HepG2 (cell line): Measurements from ENCODE around the gene FHIT. TPM values are rescaled to one million over a fixed set of nuclear protein-coding genes. Genes with fewer than 3 reads are reported as not detected.

Experiments
- ATAC-seq: fragments of 200-7000 bp; cut with Tn5 transposase; 3 replicates; pipeline ENCODE4 v1.9.1; 2020; ENCODE audit warnings: mild to moderate bottlenecking, moderate library complexity
- BruUV-seq: library from RNA; stranded (reverse); fragments of 400-500 nt; replicated peaks from 2 replicates; lab custom pipeline; 2021; lab: Mats Ljungman, UMichigan
- CTCF ChIA-PET: fragments of 300-600 bp; formaldehyde crosslinking; extraction: SDS; loops from one replicate; lab custom pipeline; 2021; ENCODE audit warnings: low total read pairs, inconsistent platforms, low intra/inter-chr PET ratio; lab: Yijun Ruan, JAX
- POLR2A ChIA-PET: fragments of 350-600 bp; sonication (Branson Sonifier 250); formaldehyde crosslinking; loops from one replicate; lab custom pipeline; 2020; ENCODE audit warnings: antibody characterized with exemption, inconsistent platforms; lab: Yijun Ruan, JAX
- DNase-seq: peaks from one replicate; pipeline ENCODE4 v3.0.0-alpha.2; 2015; ENCODE audit warnings: low spot score
- FAIRE-seq: peaks from 3 replicates; lab custom pipeline; 2011; peaks lifted over from hg19 to GRCh38; lab: Jason Lieb, UNC
- H2AFZ ChIP-seq: one replicate; pipeline ENCODE4 v1.6.1; 2011; ENCODE audit warnings: low read length, inconsistent platforms
- H3K27ac ChIP-seq: fragments of 300-600 bp; 3 replicates; pipeline ENCODE4 v1.8.0; 2011; ENCODE audit warnings: mixed run types, mild to moderate bottlenecking, mixed read lengths, low read length, inconsistent platforms; ENCODE audit not compliant: insufficient read depth; ENCODE audit errors: extremely low read length
- H3K27me3 ChIP-seq, 2 experiments: fragments of 200-600 bp in 1 of 2; 2 replicates in 1 of 2; 3 replicates in 1 of 2; pipeline versions ENCODE4 v1.6.0 to v1.8.0; 2011; ENCODE audit warnings: low read length in 2 of 2, mild to moderate bottlenecking in 2 of 2, moderate library complexity in 2 of 2, inconsistent platforms in 1 of 2; ENCODE audit not compliant: insufficient read depth in 2 of 2, control insufficient read depth in 1 of 2
- H3K36me3 ChIP-seq, 2 experiments: fragments of 200-600 bp in 1 of 2; replicated peaks in 1 of 2; 2 replicates in 1 of 2; 3 replicates in 1 of 2; pipeline versions ENCODE4 v1.5.1 to v1.8.0; 2011; ENCODE audit warnings: low read length in 2 of 2, inconsistent platforms in 1 of 2; ENCODE audit not compliant: insufficient read depth in 2 of 2, control insufficient read depth in 1 of 2
- H3K4me1 ChIP-seq: 2 replicates; pipeline ENCODE4 v1.5.1; 2012; ENCODE audit warnings: low read length, inconsistent platforms; ENCODE audit not compliant: insufficient read depth
- H3K4me2 ChIP-seq: 2 replicates; pipeline ENCODE4 v1.6.0; 2011; ENCODE audit warnings: low read depth, low read length, inconsistent platforms
- H3K4me3 ChIP-seq, 3 experiments: fragments of 200-600 bp in 1 of 3; sonication (generic), shearing (Covaris generic) in 1 of 3; replicated peaks in 1 of 3; 2 replicates each; pipeline ENCODE4 v1.5.1; 2011 to 2016; ENCODE audit warnings: low read length in 3 of 3, inconsistent platforms in 2 of 3, low read depth in 2 of 3, mild to moderate bottlenecking in 2 of 3, control low read depth in 1 of 3, mixed read lengths in 1 of 3; ENCODE audit not compliant: insufficient read depth in 1 of 3
- H3K79me2 ChIP-seq: one replicate; pipeline ENCODE4 v1.6.1; 2011; ENCODE audit warnings: low read length, inconsistent platforms; ENCODE audit not compliant: insufficient read depth
- H3K9ac ChIP-seq: 2 replicates; pipeline ENCODE4 v1.6.0; 2011; ENCODE audit warnings: mild to moderate bottlenecking, low read depth, low read length, inconsistent platforms; ENCODE audit not compliant: insufficient read depth
- H3K9me3 ChIP-seq: 2 replicates; pipeline ENCODE4 v1.5.1; 2012; ENCODE audit warnings: mild to moderate bottlenecking, low read length
- H4K20me1 ChIP-seq: 2 replicates; pipeline ENCODE4 v1.6.0; 2011; ENCODE audit warnings: inconsistent platforms, mild to moderate bottlenecking, low read length, moderate library complexity; ENCODE audit not compliant: insufficient read depth
- DMAP1 ChIP-seq: IDR thresholded peaks from 2 replicates; pipeline ENCODE4 v1.6.1; 2016
- ETV6 ChIP-seq: sonication (generic); formaldehyde crosslinking; conservative IDR thresholded peaks from 2 replicates; pipeline ENCODE4 v1.4.0; 2020; ENCODE audit warnings: missing genetic modification reagents
- MBNL3 ChIP-seq: fragments of 250-450 bp; sonication (Bioruptor Pico); conservative IDR thresholded peaks from 2 replicates; pipeline ENCODE4 v1.8.0; 2022; ENCODE audit warnings: mild to moderate bottlenecking, inconsistent platforms
- NR0B2 ChIP-seq: sonication (generic); formaldehyde crosslinking; IDR thresholded peaks from 2 replicates; pipeline ENCODE4 v1.4.0; 2020; ENCODE audit warnings: mild to moderate bottlenecking, missing genetic modification reagents
- NR3C1 ChIP-seq: sonication (generic); formaldehyde crosslinking; IDR thresholded peaks from 2 replicates; pipeline ENCODE4 v1.4.0; 2020; ENCODE audit warnings: missing genetic modification reagents
- SATB2 ChIP-seq: sonication (generic); formaldehyde crosslinking; IDR thresholded peaks from 2 replicates; pipeline ENCODE4 v1.5.0; 2020; ENCODE audit warnings: missing genetic modification reagents
- ZNF142 ChIP-seq: sonication (generic); formaldehyde crosslinking; IDR thresholded peaks from 2 replicates; pipeline ENCODE4 v1.4.0; 2020; ENCODE audit warnings: missing genetic modification reagents
- ZNF329 ChIP-seq: sonication (generic); formaldehyde crosslinking; IDR thresholded peaks from 2 replicates; pipeline ENCODE4 v1.9.0; 2021; ENCODE audit warnings: low read depth, mild to moderate bottlenecking, missing genetic modification reagents
- ZNF407 ChIP-seq: sonication (generic); formaldehyde crosslinking; IDR thresholded peaks from one replicate; pipeline ENCODE4 v1.5.1; 2020; ENCODE audit warnings: mild to moderate bottlenecking, missing genetic modification reagents; ENCODE audit errors: not compliant biosample characterization
- ZNF792 ChIP-seq: IDR thresholded peaks from 2 replicates; pipeline ENCODE4 v1.6.1; 2016
- WGBS: methylation state at CpG from one replicate; pipeline ENCODE4 v1.1.6; 2017; ENCODE audit warnings: low lambda C conversion rate; 5-methylcytosine and 5-hydroxymethylcytosine counted together
- in situ Hi-C: cut with HindIII; loops from 2 replicates; pipeline ENCODE4 v1.10.0; 2017; ENCODE audit warnings: low pct_unique_long_range_greater_than_20kb; ENCODE audit not compliant: extremely low pct_ligation_motif_present
- intact Hi-C: fragments of 100-400 bp; cut with micrococcal nuclease; formaldehyde crosslinking; loops from one replicate; pipeline ENCODE4 v1.10.0; 2022; ENCODE audit not compliant: unreplicated experiment
- polyA plus RNA-seq, 8 experiments: library from polyadenylated mRNA; depleted of rRNA in 3 of 8; stranded (reverse) in 7 of 8; unstranded in 1 of 8; fragments of >200 nt; fragmentation: Illumina TruSeq in 4 of 8; extraction: Trizol in 4 of 8; gene quantifications; 2 replicates each; pipeline versions ENCODE4 v1.2.1 to v1.2.3, GENCODE V29; 2011 to 2016; ENCODE audit warnings: low read depth in 4 of 8, missing spikeins in 1 of 8, mixed read lengths in 1 of 8; ENCODE audit not compliant: insufficient read depth in 1 of 8
- total RNA-seq, 5 experiments: library from RNA; depleted of rRNA; stranded (reverse); fragments of >200 nt; fragmentation: Illumina TruSeq; extraction: Trizol; gene quantifications; 2 replicates each; pipeline ENCODE4 v1.2.3, GENCODE V29; 2016; ENCODE audit warnings: low read depth in 1 of 5

Gene FHIT
- total and polyA plus RNA-seq, 2 of the 13 experiments (the other 11 are each of a cell fraction or from before 2014, with no cell fraction given) = 4.0 to 4.6 TPM

GRCh38 chr3:60298141-60298540 lies 953.1 kb downstream of the FHIT start:
- Histone ChIP-seq H3K4me1 (no peaks in the 10 kb centered on the region), H4K20me1 (no peaks in the 10 kb centered on the region), H3K79me2 (no peaks in the 10 kb centered on the region), H3K27me3 (no peaks in the 10 kb centered on the region), H3K27ac (no peak overlapping the region), H3K36me3 (no peaks in the 10 kb centered on the region), H3K9me3 (no peaks in the 10 kb centered on the region), H3K9ac (no peak overlapping the region), H3K4me2 (no peak overlapping the region), H3K4me3 (no peak overlapping the region), H2AFZ (no peak overlapping the region)
- BruUV-seq = no TSS peak
- ChIA-PET CTCF (no interaction called here), POLR2A (no interaction called here)
- intact Hi-C loops = no loop called here
- ATAC-seq (no peak), FAIRE-seq (no peak), DNase-seq (no peak)
- in situ Hi-C loops = no loop called here
- 20% methylated on average over 3 of the region's 3 CpGs for WGBS
- TF ChIP-seq NR3C1 (CRISPR knock-in tag) (no peak), SATB2 (CRISPR knock-in tag) (no peak), ZNF407 (CRISPR knock-in tag) (no peak), MBNL3 (CRISPR knock-in tag) (no peak), ZNF792 (CRISPR knock-in tag) (no peak), DMAP1 (no peak), NR0B2 (no peak), ZNF142 (no peak), ZNF329 (CRISPR knock-in tag) (no peak), ETV6 (CRISPR knock-in tag) (no peak)
